Body of pancreas (tissue), 4 donors: ENCODE measurements around the gene MSI2.

ENCODE experiments used
- POLR2A ChIP-seq, 3 donors: fragments of 450-650 bp; IDR thresholded peaks; one replicate each; pipeline ENCODE4 v1.6.1; 2016; ENCODE audit warnings: antibody characterized with exemption in 3 of 3, mild to moderate bottlenecking in 2 of 3
- TF ChIP-seq, protein P1 (sequence below), 7 experiments: fragments of 450-650 bp in 4 of 7; fragments of 200-600 bp in 3 of 7; sonication (generic) in 3 of 7; IDR thresholded peaks; one replicate each; pipeline ENCODE4 v1.5.1; 2016 to 2019; ENCODE audit warnings: antibody characterized with exemption in 7 of 7

DNA sequence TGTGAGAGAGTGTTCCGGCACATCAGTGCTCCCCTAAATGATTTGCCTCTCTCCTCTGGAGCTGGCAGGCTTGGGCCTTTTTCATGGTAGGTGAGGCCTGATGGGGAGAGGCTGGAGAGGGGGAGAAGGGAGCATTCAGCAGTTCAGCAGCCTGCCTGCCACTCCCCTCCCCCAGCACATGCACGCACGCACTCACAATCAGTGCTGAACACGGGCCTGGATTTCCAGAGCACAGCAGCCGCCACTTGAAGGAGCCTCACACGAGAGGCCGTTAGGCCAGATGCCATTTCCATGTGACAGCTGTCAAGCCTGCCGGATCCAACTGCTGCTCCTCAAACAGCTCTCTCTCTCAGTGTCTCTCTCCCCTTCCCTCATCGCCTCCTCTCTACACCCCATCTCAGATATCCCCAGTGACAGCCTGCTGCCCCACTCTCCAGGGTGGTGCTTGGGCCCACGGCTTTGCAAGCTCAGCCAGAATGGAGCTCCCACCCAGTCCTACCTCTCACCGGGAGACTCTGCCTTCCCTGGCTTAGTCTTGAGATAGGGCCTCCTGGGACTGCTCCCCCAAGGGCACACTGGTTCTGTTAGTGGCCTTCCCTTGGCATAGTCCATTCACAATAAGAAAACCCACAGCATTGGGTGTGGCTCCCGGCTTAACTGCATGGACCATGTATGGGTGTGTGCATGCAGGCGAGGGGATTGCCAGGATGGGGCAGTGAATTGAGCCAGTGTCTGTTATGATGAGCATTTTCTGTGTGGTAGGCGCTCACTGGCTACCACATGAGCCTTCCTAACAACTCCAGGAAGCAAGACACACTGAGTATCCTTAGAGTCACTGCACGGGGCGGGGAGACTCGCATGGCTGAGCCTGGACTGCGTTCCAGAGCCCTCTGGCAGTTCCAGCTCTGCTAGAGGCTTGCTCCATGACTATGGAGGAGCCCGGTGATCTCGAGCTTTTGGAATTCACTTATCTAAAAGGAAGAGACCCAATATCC, 262.6 kb downstream of the MSI2 start:
- TF ChIP-seq, protein P1, sequence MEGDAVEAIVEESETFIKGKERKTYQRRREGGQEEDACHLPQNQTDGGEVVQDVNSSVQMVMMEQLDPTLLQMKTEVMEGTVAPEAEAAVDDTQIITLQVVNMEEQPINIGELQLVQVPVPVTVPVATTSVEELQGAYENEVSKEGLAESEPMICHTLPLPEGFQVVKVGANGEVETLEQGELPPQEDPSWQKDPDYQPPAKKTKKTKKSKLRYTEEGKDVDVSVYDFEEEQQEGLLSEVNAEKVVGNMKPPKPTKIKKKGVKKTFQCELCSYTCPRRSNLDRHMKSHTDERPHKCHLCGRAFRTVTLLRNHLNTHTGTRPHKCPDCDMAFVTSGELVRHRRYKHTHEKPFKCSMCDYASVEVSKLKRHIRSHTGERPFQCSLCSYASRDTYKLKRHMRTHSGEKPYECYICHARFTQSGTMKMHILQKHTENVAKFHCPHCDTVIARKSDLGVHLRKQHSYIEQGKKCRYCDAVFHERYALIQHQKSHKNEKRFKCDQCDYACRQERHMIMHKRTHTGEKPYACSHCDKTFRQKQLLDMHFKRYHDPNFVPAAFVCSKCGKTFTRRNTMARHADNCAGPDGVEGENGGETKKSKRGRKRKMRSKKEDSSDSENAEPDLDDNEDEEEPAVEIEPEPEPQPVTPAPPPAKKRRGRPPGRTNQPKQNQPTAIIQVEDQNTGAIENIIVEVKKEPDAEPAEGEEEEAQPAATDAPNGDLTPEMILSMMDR (IDR thresholded peaks at IDR 0.05), result no peak
- no peak for TF ChIP-seq POLR2A (IDR thresholded peaks at IDR 0.05)
